OCI-LY3 (cell line): ENCODE results near the gene CRYL1.

Experiments
- H2AFZ ChIP-seq: fragments of 200-600, 300-600 bp; shearing (Covaris generic); 2 replicates; pipeline ENCODE4 v1.6.0; 2014; ENCODE audit warnings: antibody characterized with exemption, low read depth, low read length
- H3K27ac ChIP-seq: fragments of 200-600, 300-600 bp; sonication (generic); 2 replicates; pipeline ENCODE4 v1.5.1; 2014; ENCODE audit warnings: mild to moderate bottlenecking, low read length, moderate library complexity, mixed read lengths
- H3K27me3 ChIP-seq: fragments of 200-600, 300-600 bp; sonication (generic); 2 replicates; pipeline ENCODE4 v1.6.1; 2014; ENCODE audit warnings: low read depth, low read length, mixed read lengths
- H3K36me3 ChIP-seq: fragments of 200-600, 300-600 bp; sonication (generic); replicated peaks from 2 replicates; pipeline ENCODE3; 2014; ENCODE audit warnings: low read depth, low read length, mixed read lengths
- H3K4me1 ChIP-seq: fragments of 300-600, 200-600 bp; sonication (generic); 2 replicates; pipeline ENCODE4 v1.6.1; 2014; ENCODE audit warnings: low read length, mixed read lengths
- H3K4me2 ChIP-seq: fragments of 200-600, 300-600 bp; sonication (generic); 2 replicates; pipeline ENCODE4 v1.6.1; 2014; ENCODE audit warnings: low read length, mixed read lengths
- H3K4me3 ChIP-seq: fragments of 300-600, 200-600 bp; sonication (generic); 2 replicates; pipeline ENCODE4 v1.5.1; 2014; ENCODE audit warnings: antibody characterized with exemption, mild to moderate bottlenecking, low read length, moderate library complexity
- H3K79me2 ChIP-seq: fragments of 300-600, 200-600 bp; shearing (Covaris generic); 2 replicates; pipeline ENCODE4 v1.6.1; 2014; ENCODE audit warnings: mild to moderate bottlenecking, low read length, mixed read lengths
- H3K9ac ChIP-seq: fragments of 300-600, 200-600 bp; shearing (Covaris generic); 2 replicates; pipeline ENCODE4 v1.6.0; 2014; ENCODE audit warnings: mild to moderate bottlenecking, low read length, moderate library complexity
- H3K9me3 ChIP-seq: fragments of 200-600, 300-600 bp; shearing (Covaris generic); 2 replicates; pipeline ENCODE4 v1.6.1; 2014; ENCODE audit warnings: low read length, mixed read lengths; ENCODE audit not compliant: insufficient read depth
- H4K20me1 ChIP-seq: fragments of 200-600, 300-600 bp; sonication (generic); 2 replicates; pipeline ENCODE4 v1.6.1; 2016; ENCODE audit warnings: low read length, mixed read lengths; ENCODE audit not compliant: insufficient read depth
- CTCF ChIP-seq: fragments of 200-600, 300-600 bp; sonication (generic); IDR thresholded peaks from 2 replicates; pipeline ENCODE4 v1.5.1; 2014; ENCODE audit warnings: antibody characterized with exemption, low read length, low read depth
- EZH2phosphoT487 ChIP-seq: fragments of 200-600 bp; shearing (Covaris generic); IDR thresholded peaks from 2 replicates; pipeline ENCODE4 v1.6.1; 2018; ENCODE audit warnings: antibody characterized with exemption, mixed run types, low read depth

The CRYL1 gene

GRCh38 chr13:20405691-20406090 lies 120.0 kb downstream of the CRYL1 start:
- H3K79me2 ChIP-seq, result no peaks in the 10 kb centered on the region
- no peaks in the 10 kb centered on the region for H3K36me3 ChIP-seq
- H3K27ac ChIP-seq, result no peak overlapping the region
- H3K9me3 ChIP-seq, result no peaks in the 10 kb centered on the region
- H3K4me3 ChIP-seq, result no peak overlapping the region
- TF ChIP-seq CTCF (no peak), EZH2phosphoT487 (no peak)
- H3K4me1 ChIP-seq, result no peaks in the 10 kb centered on the region
- H3K4me2 ChIP-seq, result no peak overlapping the region
- H4K20me1 ChIP-seq, result no peaks in the 10 kb centered on the region; the same call in 1 of the 2 replicates
- no peak overlapping the region for H3K9ac ChIP-seq
- no peak overlapping the region for H2AFZ ChIP-seq
- H3K27me3 ChIP-seq, result no peaks in the 10 kb centered on the region

- H3K4me3 ChIP-seq, result no peak overlapping the region
- no peak overlapping the region for H3K4me2 ChIP-seq
- no peaks in the 10 kb centered on the region for H3K27me3 ChIP-seq
- no peaks in the 10 kb centered on the region for H3K9me3 ChIP-seq
- H3K9ac ChIP-seq, result no peak overlapping the region
- H3K36me3 ChIP-seq, result no peaks in the 10 kb centered on the region
- no peak overlapping the region for H2AFZ ChIP-seq
- no peaks in the 10 kb centered on the region for H3K4me1 ChIP-seq
- H4K20me1 ChIP-seq, result no peaks in the 10 kb centered on the region; the same call in 1 of the 2 replicates
- TF ChIP-seq EZH2phosphoT487, result no peak
- no peak for TF ChIP-seq CTCF
- H3K27ac ChIP-seq, result no peak overlapping the region
- H3K79me2 ChIP-seq, result no peaks in the 10 kb centered on the region
Observed at GRCh38 chr13:20404488-20405222, 121.0 kb downstream of the CRYL1 start.

- Histone ChIP-seq H3K9me3 (no peaks in the 10 kb centered on the region), H3K79me2 (no peaks in the 10 kb centered on the region), H3K36me3 (no peaks in the 10 kb centered on the region), H4K20me1 (no peaks in the 10 kb centered on the region; the same call in 1 of the 2 replicates), H3K4me2 (no peak overlapping the region), H3K27me3 (no peaks in the 10 kb centered on the region), H3K4me3 (no peak overlapping the region), H2AFZ (no peak overlapping the region), H3K4me1 (no peaks in the 10 kb centered on the region), H3K27ac (no peak overlapping the region), H3K9ac (no peak overlapping the region)
- TF ChIP-seq CTCF, result no peak
- no peak for TF ChIP-seq EZH2phosphoT487
Observed at GRCh38 chr13:20403826-20404225, 121.8 kb downstream of the CRYL1 start.

- TF ChIP-seq EZH2phosphoT487 (no peak), CTCF (no peak)
- Histone ChIP-seq H3K27ac (no peak overlapping the region), H2AFZ (no peak overlapping the region), H3K9ac (no peak overlapping the region), H3K36me3 (no peaks in the 10 kb centered on the region), H3K4me3 (no peak overlapping the region), H3K4me1 (no peaks in the 10 kb centered on the region), H4K20me1 (no peaks in the 10 kb centered on the region; the same call in 1 of the 2 replicates), H3K79me2 (no peaks in the 10 kb centered on the region), H3K9me3 (no peaks in the 10 kb centered on the region), H3K27me3 (no peaks in the 10 kb centered on the region), H3K4me2 (no peak overlapping the region)
Observed at GRCh38 chr13:20402881-20403280, 122.8 kb downstream of the CRYL1 start.
